GM21528 (cell line): ENCODE measurements around the gene SDC4.

ENCODE experiments used
- ATAC-seq: cut with Tn5 transposase; IDR thresholded peaks from one replicate; pipeline ENCODE4 v1.9.1; 2021; ENCODE audit warnings: mild to moderate bottlenecking, moderate library complexity; ENCODE audit not compliant: unreplicated experiment, low FRiP score

SDC4 gene

DNA sequence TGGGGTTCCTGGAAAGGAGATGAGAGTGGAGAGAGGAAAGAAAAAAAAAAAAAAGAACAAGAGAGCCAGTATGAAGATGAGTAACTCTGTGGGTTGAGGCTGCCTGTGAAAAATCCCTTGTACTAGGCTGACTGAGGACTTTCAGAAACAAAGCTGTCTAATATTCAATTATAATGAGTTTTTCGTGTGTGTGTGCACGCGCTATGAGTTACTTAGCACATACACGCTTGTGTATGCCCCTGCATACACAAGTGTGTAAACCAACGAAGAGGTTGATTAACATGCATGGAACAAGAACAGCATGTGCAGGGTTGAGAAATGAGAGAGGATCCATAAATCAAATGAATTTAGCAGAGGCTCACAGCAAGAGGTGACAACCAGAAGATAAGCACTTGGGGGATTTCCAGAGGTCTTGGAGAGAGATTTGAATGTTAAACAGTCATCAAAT is 46.4 kb downstream of the SDC4 start:
- ATAC-seq: no peak

DNA sequence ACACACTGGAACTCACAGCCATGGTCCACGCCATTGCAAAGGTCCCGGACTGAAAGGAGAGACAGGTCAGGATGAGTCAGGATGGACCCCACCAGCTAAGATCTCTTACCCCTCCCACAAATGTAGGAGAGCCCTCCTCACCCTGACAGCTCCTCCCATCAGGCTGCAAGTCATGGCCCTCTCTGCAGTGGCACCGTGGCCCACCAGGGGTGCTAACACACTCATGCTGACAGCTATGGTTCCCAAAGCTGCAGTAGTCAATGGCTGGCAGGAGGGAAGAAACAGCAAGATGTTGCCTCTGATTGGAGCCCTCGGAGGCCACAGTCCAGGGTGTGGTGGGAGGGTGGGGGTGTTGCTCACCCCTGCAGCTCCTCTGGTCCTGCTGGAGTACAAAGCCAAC is 47.3 kb downstream of the SDC4 start:
- ATAC-seq: no peak

DNA sequence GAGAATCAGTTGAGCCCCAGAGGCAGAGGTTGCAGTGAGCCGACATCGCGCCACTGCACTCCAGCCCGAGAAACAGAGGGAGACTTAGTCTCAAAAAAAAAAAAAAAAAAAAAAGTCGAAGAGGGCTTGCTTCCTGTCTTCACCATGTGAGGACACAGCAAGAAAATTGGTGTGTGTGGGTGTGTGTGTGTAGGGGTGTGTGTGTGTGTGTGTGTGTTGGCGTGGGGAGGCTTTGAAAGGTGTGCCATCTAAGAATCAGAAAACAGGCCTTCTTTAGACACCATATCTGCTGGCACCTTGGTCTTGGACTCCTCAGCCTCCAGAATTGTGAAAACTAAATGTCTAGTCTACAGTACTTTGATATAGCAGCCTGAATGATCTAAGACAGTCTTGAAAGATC is 48.4 kb downstream of the SDC4 start:
- no peak for ATAC-seq

DNA sequence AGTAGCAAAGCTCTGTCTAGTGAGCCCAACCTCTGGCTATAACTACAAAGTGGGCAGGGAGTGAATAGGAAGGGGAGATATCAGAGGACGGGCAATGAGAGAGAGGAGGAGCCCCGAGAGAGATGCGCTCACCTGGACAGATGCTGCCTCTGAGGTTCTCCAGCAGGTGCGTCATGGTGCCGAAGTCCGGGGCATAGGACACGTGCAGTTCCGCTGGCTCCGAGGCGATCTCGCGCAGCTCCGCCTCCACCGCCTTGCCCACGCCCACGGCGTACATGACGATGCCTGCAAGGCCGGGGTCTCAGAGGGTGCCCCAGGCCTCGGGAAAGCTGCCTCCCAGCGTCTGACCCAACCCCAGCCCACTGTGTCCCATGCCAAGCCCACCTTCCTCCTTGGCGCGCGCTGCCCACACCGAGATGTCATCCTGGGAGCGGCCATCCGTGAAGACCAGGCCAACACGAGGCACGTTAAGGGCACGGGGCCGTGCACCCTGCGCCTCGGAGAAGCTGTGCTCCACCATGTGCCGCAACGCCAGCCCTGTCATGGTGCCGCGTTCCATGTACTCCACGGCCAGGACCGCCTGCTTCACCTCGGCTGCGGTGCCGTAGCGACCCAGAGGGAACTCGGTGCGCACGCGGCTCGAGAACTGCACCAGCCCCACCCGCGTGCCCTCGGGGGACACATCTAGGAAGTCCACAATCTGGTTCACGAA is 50.3 kb downstream of the SDC4 start:
- ATAC-seq: no peak

DNA sequence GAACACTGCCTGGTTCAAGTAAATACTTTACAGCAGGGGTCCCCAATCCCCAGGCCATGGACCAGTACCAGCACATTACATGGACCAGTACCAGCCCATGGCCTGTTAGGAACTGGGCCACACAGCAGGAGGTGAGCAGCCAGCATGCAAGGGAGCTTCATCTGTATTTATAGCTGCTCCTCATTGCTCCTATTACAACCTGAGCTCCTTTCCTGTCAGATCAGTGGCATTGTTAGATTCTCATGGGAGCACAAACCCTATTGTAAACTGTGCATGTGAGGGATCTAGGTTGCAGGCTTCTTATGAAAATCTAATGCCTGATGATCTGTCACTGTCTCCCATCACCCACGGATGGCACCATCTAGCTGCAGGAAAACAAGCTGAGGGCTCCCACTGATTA is 53.6 kb downstream of the SDC4 start:
- ATAC-seq: no peak

DNA sequence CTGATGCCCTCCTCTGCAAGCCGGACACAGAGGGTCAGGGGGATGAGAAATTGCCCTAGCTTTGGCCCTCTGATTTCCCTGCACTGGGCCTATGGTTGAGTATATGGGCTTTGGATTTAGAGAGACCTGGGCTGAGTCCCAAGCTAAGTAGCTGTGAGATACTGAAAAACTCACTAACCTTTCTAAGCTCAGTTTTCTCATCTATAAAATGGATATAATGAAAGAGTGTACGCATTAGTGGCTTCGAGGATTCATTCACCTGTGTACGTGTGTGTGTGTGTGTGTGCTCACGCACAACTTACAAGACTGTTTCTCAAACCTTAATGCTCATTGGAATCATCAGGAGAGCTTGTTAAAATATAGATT is 54.2 kb downstream of the SDC4 start:
- ATAC-seq: no peak

DNA sequence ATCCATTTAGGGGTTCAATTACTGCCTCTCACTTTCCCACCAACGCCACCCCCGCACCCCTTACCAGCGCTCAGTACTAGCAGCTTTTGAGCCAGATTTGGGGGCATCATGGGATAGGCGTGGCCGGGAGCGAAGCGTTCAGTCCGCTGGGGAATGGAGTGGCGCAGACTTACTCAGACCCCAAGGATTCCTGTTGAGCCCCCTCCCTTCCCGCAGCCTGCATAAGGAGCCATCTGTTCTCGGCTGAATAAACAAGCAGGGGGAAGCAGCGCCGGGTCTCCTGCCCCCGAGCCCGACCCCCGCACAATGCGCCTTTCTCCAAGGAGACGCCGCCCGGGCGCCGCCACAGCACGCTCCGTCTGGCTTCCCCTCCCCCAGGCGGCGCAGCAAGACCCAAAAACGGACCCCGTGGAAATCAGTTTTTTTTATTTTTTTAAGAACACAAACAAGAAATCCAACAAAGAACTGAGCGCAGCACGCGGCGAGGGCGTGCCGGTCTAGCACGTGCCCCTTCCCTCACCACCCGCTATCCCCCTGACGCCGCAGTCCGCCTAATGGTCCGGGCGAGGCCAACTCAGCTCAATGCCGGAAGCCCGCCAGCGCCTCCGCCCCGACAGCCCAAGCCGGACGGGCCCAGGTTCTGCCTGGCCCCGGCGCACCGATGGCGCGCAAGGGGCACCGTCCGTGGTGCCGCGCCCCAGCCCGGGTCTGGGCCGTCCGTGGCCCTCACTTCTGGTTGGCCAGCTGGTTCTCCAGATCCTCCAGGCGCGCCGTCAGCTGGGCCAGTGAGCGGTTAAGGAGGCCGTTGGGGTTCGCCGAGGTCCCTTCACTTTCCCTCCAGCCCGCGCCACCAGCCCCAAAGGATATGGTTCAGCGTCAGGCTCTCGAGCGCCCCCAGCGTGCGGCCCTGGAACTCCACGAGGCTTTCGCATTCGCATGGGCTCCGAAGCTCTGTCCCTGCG is 54.9 kb downstream of the SDC4 start:
- no peak for ATAC-seq

DNA sequence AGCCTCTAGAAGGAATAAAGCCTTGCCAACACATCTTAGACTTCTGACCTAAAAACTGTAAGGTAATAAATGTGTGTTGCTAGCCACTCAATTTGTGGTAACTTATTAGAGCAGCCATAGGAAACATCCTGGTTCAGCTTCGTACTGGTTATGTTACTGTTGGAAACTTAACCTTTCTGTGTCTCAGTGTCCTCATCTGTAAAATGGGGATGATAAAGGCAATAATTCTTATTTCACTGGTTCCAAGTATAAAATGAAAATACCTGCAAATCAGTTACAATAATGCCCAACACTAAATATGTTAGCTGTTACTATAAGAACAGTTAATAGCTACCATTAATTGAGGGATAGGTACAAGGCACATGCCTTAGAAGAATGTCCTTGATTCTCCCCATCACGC is 55.9 kb downstream of the SDC4 start:
- ATAC-seq: no peak

DNA sequence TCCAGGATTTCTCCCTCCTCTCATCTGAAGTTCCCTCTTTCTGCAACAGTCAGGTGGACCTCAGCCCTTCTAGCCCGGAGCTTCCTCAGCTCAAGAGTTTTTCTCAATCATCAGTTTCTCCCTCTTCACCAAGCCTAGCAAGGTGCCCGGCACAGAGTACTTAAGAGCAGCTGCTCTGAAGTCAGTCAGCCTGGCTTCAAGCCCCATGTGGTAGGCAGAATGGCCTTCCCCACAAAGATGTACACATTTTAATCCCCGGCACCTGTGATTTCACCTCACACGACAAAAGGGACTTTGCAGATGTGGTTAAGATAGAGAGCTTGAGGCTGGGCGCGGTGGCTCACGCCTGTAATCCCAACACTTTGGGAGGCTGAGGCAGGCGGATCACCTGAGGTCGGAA is 56.7 kb downstream of the SDC4 start:
- no peak for ATAC-seq

DNA sequence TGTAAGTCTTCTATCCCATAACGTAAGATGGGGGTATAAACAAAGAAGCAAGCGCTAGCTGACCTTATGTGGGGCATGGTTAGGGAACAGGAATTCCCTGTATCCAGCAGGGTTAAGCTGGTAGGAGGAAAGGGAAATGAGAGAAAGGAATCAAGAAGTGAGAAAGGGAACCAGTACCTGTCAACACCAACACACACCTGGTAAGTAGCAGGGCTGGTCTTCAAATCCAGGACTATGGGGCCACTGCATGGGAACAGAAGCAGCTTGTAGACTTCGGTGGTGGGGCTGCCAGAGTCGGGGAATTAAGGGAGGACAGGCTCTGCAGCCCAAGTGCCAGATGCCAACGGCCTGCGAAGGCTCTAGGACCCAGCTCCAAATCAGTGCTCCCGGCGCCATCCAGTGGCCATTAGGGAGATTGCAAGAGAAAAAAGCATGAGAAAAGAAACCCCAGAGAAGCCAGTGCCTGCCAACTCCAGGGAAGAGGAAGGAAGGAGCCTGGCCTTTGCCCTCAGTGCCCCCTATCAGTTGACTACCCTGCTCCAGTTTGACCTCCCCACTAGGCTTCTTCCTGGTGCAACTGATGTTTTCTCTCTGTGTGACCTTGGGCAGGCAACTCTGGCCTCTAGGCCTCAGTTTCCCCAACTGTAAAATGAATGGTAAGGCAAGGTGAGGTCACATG is 57.4 kb downstream of the SDC4 start:
- no peak for ATAC-seq

DNA sequence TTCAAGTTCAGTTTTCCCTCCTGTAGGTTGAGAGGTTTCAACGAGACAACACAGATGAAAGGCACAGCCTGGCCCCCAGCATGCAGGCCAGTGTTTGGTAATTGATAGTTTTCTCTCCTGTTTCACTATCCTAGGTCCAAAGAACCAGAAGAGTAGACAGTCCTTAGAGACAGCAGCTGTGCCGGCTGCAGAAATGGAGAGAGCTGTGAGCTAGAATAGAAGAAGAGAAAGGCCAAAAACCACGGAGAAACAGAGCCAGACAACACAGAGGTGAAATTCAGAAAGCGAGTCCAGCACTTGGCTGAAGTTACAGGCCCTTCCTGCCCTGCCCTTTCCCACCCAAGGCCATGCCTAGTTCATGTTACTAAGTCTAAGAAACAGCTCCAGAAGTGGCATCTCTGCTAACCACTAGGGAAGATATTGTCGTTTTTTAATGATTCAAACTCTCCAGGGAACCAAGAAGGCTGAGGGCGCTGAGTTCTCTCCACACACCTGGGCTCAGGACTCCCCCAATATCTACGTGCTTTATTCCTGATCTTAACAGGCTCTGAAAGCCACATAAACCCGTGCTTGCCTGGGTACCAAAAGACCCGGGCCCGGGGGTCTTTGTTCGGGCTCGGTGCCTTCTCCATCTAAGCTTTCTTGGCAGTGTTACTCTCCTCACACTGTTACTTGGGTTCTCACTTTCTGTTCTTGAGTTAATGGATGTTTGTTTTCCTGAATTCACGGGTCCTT is 58.1 kb downstream of the SDC4 start:
- no peak for ATAC-seq

DNA sequence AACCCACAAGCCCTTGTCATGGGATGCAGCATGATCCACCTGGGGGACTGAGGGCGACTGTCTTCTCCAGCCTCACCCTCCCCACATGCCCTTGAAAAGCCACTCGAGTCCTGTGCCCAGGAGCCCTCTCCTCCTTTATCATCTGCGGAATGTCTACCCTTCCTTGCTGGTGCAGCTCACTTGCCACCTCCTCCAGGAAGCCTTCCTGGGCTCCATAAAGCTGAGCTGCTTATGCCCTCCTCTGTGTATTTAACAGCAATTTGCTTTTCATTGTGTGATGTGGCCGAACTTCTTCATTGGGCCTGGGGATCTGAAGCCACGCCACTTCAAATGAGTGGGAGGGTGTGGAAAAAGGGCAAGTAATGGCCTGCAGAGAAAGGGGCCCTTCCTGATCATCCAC is 59.4 kb downstream of the SDC4 start:
- ATAC-seq: no peak

DNA sequence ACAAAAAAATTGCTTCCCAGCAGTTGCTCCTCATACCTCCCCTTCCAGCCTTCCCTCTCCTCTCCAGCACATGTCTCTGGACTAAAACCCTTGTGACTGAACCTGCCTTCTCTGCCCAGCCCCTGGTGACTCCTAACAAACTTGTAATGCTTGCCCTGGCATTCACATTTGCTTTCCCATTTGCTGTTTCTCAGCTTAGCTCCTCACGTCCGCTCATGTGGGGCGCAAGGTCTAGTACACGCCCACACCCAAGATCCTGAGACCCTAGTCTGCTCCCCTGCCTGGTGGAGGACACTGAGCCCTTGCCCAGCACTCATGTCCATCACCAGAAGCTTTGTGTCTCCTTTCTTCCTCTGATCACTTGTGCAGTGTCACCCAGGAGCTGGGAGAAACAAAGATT is 59.8 kb downstream of the SDC4 start:
- no peak for ATAC-seq

DNA sequence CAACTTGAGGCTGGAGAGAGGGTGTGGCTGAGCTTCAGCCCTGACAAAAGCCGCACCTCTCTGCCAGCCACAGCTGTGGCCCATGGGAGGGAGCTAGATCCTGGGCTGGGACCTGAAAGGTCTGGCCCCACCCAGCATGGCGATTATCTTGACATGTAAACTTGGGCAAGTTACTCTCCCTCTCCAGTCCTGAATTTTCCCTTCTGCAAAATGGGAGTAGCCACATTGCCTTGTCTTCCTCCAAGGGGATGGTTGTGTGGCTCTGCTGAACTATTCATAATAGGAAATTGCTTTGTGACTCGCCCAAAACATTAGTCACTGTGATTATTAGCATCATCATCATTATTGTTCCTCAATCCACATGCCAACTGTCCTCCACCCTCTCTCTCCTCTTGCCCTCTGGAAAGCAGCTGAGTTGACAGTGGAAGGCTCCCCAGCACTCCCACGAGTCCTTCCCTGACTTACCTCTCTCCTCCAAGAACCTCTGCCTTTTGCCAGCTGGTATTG is 64.6 kb downstream of the SDC4 start:
- no peak for ATAC-seq

DNA sequence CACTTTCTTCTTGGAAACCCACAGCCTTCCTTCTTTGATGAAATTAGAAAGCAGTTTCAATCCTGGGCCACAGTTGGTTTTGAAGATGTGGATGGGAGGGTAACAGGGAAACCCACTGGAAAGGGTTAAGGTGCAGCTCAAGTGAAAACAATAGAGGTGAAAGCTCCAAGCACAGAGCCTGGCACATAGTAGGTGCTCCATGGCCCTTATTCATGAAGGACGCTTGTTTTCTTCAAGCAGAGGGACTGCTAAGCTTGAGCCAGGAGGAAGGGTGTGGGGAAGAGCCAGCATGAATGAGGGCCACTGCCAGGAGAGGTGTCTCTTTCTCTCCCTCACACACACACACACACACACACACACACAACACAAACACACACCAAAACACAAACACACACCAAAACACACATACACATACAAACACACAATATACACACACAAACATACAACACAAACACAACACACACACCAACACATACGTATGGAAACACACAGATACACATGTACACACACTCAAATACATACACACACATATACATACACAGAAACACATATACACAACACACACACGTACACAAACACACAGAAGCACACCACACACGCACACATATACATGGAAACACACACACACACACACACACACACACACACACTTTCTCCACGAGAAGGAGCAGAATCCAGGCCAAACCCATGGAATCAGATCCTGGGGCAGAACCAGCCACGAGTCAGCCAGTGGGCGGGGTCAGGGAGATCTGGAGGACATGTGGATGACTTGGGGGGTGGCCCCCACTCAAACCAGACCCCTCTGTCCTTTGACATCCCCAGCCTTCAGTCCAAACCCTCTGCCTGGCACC is 65.3 kb downstream of the SDC4 start:
- no peak for ATAC-seq

DNA sequence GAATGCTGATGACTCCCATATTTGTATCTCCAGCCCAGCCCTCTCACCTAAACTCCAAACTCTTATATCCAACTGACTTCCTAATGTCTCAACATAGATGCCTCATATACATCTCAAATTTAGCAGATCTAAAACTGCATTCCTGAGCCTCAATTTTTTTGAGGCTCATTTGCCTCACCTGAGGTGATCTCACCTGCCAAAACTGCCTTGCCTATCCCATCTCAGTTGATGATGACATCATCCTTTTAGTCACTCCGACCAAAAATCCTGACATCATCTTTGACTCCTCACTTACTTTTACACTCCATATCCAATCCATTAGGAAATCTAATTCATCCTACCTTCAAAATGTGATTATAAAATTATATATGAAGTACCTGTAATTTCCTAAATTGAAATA is 68.2 kb downstream of the SDC4 start:
- no peak for ATAC-seq

DNA sequence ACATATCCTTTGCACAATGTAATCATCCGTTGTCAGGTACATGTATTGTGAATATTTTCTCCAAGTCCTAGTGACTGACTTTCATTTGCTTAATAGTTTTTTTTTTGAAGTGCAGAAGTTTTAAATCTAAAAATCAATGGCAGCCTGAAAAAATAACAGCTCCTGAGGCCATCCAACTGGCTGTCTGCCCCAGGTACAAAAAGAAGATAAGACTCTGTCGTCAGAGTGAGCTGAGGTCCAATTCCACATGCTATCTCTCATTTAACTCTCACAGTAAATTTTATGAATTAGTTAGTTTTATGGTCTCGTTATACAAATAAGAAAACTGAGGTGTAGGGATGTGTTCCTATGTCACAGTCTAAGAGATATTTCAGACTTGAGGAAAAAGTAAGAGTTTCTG is 72.9 kb downstream of the SDC4 start:
- no peak for ATAC-seq
